Left hindlimb (tissue), 1 donor: ENCODE measurements around the gene IL12B.
"Not testable (repeated sequence)": the region's sequence is repeated elsewhere in the genome, so short reads cannot be mapped to it uniquely, and the experiment has no call there.

Source experiments
- DNase-seq: peaks from one replicate; pipeline ENCODE4 v3.0.0-alpha.2; 2018

IL12B gene

DNA sequence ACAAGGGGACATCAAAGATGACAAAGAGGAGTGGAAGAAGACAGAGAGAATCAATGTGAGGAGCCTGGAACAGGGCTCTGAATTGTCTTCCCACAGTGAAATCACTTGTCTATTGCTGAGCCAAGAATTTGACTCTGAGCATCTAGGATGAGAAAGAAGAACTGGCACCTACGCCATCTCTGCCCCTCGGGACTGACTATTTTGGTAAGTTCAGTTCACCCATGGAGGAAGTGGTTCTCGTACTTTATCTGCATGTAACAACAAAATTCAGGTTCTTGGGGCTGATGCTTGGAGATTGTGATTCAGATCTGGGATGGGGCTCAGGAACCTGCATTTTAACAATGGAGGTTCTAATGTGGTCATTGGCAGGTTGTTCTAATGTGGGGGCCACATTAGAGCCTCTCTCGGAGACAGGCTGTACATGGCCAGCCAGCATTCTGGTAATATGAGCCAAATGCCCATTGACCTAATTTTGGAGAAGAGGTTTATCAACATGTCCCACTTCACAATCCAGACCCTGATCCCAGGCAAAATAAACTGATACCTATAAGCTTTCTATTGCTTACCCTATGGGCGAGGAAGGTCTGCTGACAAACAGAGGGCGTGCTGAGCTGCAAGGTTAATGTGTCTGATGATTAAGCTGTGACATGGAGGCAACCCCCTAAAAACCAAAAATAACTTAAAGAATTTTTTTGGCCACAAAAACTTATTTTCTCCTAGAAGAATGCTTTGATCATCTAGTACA, 2.7 kb upstream of the IL12B start:
- no peak for DNase-seq

DNA sequence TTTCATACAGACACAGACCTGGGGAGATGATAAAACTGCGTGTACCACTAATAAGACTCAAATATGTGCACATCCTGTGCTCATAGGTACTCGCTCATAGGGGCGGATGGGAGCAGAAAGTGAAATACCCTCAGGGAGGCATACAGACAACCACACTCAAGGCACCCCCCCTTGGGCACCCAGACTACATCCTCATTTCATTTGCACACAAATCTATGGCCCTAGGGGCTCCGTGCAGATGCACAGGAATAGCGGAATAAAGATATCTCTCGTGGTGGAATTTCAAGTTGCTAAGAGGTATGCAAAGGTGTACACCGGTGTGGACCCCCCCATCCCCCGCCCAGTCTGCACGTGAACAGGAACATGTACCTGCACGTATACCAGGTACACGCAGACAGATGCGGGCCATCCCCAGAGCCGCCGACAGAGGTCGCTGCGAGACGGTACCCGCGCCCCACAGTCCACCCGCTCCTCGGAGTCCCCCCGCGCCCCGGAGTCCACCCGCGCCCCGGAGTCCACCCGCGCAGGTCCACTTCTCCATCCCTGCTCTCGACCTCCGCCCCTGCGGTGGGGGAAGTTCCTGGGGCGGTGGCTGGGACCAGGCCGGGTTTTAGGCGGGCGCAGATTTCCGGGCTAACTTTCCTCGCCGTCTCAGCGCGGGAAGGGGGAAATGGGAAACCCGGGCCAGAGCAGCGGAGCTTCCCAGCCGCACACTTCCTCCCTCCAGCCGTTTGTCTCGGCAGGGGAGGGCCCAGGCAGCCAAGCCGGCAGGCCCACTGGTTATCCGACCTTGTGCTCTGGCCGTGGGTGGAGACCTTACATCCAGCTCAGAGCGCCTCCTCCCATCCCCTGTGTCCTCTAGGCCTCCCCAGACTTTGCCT, 1.0 kb upstream of the IL12B start:
- peak; percentile 68 for DNase-seq

DNA sequence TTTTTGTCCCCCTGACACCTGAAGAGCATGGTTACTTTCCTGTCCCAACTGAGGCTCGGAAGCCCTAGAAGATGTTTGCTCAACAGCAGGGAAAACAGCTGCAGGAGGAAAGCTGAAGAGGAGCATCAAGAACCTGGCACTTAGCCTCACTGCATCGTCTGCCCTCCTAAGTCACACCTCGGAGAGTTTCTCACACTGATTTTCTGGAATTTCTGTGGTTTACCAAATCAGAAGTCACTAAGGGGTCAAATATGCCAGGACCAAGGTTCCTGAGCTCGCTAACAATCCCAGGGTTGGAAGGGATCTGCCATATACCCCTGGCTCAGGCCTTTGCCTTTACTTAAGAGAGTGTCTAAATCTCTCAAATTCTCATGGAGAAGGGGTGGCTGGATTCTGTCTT, 5.3 kb downstream of the IL12B start:
- no peak for DNase-seq

GRCh38 chr5:159324102-159324755, 6.1 kb downstream of the IL12B start:
- no peak for DNase-seq

GRCh38 chr5:159322180-159322579, 8.1 kb downstream of the IL12B start:
- no peak for DNase-seq

DNA sequence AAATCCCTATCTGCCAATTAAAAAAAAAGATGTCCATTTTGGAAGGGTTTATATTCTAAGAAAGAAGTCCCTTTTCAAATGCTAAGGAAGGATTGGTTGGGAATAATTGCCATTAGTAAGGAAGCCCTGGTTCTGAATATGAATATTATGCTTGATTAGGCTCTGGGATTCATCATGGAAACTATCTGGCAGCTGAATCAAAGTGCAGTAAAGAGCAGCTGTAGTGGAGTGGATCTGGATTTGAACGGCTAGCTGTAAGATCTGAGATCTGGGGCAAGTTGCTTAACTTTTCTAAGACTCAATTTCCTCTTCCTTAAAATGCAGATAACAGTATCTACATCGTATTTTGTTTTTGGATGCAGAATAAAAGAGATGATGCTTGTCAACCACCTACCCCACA, 10.5 kb downstream of the IL12B start:
- DNase-seq: no peak

DNA sequence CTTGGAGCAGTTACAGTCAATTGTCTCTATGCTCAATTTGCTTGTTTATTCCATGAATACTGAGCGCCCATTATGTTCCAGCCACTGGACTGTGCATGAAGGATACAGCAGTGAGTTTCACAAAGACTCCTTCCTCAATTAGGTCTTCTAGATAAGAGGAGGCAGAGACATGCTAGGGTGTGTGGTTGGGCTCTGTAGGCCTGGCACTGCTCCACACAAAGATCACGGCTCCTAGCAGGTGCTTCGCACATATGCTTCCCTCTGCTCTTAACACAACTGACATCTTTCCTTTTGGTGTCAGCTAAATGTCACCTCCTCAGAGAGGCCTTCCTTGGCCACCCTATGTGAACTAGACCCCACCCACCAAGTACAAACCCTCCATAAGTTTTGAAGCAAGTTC, 10.9 kb downstream of the IL12B start:
- DNase-seq: no peak

- no peak for DNase-seq
Observed at GRCh38 chr5:159318448-159318847, 11.8 kb downstream of the IL12B start.

GRCh38 chr5:159317849-159318248, 12.4 kb downstream of the IL12B start:
- DNase-seq: no peak

DNA sequence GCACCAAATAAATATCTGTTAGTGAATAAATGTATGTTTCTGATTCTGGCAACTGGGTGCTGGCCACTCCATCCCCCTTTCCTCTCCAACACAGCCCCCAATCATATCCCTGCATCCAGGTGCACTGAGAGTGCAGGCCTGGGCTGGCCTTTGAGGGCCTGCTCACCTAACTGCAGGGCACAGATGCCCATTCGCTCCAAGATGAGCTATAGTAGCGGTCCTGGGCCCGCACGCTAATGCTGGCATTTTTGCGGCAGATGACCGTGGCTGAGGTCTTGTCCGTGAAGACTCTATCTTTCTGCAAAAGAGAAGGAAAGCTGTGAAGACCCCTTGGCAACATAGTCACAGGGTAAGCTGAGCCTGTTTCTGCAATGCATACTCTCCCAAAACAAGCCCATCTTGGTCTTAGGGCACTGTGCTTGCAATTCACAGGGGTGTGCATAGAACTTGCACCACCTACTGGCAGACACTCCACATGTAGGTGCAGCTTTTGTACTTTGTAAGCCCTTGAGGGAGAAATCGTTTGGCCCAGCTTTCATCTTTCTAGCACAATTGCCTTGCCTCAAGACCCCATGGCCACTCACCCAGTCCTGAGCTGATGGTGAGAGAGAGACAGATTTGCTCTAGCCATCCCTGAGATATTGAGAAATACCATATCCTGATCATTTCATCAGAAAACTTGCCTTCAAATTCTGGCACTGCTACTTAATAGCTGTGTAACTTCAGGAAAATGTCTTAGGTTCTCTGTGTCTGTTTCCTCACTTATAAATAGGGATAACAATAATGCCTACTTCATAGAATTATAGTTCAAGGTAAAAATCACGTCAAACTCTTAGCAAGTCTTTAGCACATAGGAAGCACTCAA, 13.5 kb downstream of the IL12B start:
- DNase-seq: no peak

GRCh38 chr5:159313197-159313596, 17.1 kb downstream of the IL12B start:
- DNase-seq: no peak

- no peak for DNase-seq
Observed at GRCh38 chr5:159311063-159311462, 19.2 kb downstream of the IL12B start.

DNA sequence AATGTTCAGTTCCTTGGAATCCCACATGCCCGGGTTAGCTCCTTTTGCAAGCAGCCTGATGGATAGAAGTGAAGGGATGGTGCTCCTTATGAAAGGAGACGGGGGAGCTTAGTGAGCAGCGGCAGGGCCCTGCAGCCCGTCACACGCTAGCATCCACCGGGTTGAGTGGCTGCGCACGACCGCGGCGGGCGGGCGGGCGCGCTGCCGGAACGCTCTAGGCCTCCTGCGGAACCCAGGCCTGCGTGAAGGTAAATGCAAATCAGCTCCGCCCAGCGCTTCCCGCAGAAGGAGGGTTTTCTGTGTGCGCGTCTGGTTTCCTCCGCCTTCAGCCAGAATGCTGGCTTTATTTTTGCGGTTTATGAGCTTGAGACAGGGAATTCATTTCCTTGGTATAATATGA, 19.8 kb downstream of the IL12B start:
- DNase-seq: no peak

- no peak for DNase-seq
Observed at GRCh38 chr5:159309689-159310433, 20.4 kb downstream of the IL12B start.

GRCh38 chr5:159304961-159305595, 25.2 kb downstream of the IL12B start:
- DNase-seq: no peak

- no peak for DNase-seq
Observed at GRCh38 chr5:159303286-159303685, 27.0 kb downstream of the IL12B start.

- DNase-seq: not testable (repeated sequence)
Observed at GRCh38 chr5:159301929-159302860, 28.1 kb downstream of the IL12B start.

GRCh38 chr5:159301466-159301865, 28.8 kb downstream of the IL12B start:
- no peak for DNase-seq

GRCh38 chr5:159297300-159297699, 33.0 kb downstream of the IL12B start:
- not testable (repeated sequence) for DNase-seq

GRCh38 chr5:159294921-159295320, 35.4 kb downstream of the IL12B start:
- DNase-seq: no peak
